ENCODE measurements around the gene BATF. TPM values are rescaled to one million over a fixed set of nuclear protein-coding genes. Genes with fewer than 3 reads are reported as not detected.

The BATF gene
- total RNA-seq, 2 donors from 2014 or later = 1.4 to 6.2 TPM

- DNase-seq (ENCODE audit: low spot score) = no peak
- TF ChIP-seq, protein P1, sequence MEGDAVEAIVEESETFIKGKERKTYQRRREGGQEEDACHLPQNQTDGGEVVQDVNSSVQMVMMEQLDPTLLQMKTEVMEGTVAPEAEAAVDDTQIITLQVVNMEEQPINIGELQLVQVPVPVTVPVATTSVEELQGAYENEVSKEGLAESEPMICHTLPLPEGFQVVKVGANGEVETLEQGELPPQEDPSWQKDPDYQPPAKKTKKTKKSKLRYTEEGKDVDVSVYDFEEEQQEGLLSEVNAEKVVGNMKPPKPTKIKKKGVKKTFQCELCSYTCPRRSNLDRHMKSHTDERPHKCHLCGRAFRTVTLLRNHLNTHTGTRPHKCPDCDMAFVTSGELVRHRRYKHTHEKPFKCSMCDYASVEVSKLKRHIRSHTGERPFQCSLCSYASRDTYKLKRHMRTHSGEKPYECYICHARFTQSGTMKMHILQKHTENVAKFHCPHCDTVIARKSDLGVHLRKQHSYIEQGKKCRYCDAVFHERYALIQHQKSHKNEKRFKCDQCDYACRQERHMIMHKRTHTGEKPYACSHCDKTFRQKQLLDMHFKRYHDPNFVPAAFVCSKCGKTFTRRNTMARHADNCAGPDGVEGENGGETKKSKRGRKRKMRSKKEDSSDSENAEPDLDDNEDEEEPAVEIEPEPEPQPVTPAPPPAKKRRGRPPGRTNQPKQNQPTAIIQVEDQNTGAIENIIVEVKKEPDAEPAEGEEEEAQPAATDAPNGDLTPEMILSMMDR (IDR thresholded peaks at IDR 0.05) = no peak
Observed at GRCh38 chr14:75482366-75482765, 39.9 kb upstream of the BATF start.

GRCh38 chr14:75484711-75485429 lies 37.4 kb upstream of the BATF start:
- H3K4me3 ChIP-seq = no peak overlapping the region
- no peak for DNase-seq (ENCODE audit: low spot score)
- H3K27ac ChIP-seq = no peak overlapping the region
- H3K36me3 ChIP-seq = no peaks in the 10 kb centered on the region
- no peaks in the 10 kb centered on the region for H3K9me3 ChIP-seq
- TF ChIP-seq, protein P1 (IDR thresholded peaks at IDR 0.05) = no peak
- peaks cover 0 to 5% of the 10 kb centered on the region in 2 donors for H3K4me1 ChIP-seq
- H3K27me3 ChIP-seq = no peaks in the 10 kb centered on the region

More at GRCh38 chr14:75482366-75482765, 39.9 kb upstream of the BATF start:
- no peaks in the 10 kb centered on the region for H3K9me3 ChIP-seq
- no peak overlapping the region for H3K4me3 ChIP-seq
- H3K27me3 ChIP-seq = no peaks in the 10 kb centered on the region
- H3K36me3 ChIP-seq = no peaks in the 10 kb centered on the region
- no peak overlapping the region for H3K27ac ChIP-seq
- peaks cover 0 to 5% of the 10 kb centered on the region in 2 donors for H3K4me1 ChIP-seq

DNA sequence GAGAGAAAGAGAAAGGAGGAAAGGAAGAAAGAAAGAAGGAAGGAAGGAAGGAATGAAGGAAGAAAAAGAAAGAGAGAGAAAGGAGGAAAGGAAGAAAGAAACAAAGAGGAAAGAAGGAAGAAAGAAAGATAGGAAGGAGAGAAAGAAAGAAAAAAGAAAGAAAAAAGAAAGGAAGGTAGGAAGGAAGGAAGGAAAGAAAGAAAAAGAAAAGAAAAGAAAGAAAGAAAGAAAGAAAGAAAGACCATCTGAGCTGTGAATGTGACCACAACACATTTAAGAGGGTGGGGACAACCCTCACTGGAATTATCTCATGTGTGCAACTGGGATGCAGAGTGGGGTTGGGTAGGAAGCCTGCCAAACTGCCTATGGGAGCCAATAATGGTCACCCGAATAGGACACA lies 36.0 kb upstream of the BATF start:
- Histone ChIP-seq H3K27me3 (no peaks in the 10 kb centered on the region), H3K9me3 (no peaks in the 10 kb centered on the region), H3K27ac (no peak overlapping the region), H3K4me1 (no peaks in the 10 kb centered on the region), H3K4me3 (no peak overlapping the region), H3K36me3 (no peaks in the 10 kb centered on the region)
- TF ChIP-seq, protein P1 (IDR thresholded peaks at IDR 0.05) = no peak
- no peak for DNase-seq (ENCODE audit: low spot score)

- H3K27me3 ChIP-seq = no peaks in the 10 kb centered on the region
- no peak overlapping the region for H3K27ac ChIP-seq
- no peaks in the 10 kb centered on the region for H3K4me1 ChIP-seq
- DNase-seq (ENCODE audit: low spot score) = no peak
- H3K9me3 ChIP-seq = no peaks in the 10 kb centered on the region
- TF ChIP-seq, protein P1 (IDR thresholded peaks at IDR 0.05) = no peak
- H3K4me3 ChIP-seq = no peak overlapping the region
- no peaks in the 10 kb centered on the region for H3K36me3 ChIP-seq
Observed at GRCh38 chr14:75487155-75487671, 35.1 kb upstream of the BATF start.

DNA sequence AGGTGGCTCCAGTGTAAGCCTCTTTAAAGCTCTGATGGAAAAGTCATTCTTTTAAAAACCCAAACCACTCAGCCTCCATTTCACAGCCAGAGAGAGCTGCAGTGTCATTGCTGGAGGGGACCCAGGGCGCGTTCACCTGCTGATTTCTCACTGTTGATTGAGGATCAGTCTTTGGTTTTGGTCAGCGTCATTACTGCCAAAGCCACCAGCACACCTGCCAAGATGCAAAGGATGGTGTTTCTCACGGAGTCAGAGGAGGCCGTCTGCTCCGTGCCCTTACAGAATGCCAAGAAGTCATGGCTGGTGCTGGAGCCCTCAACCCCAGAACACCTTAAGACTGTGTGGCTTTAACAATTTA lies 32.8 kb upstream of the BATF start:
- H3K9me3 ChIP-seq = no peaks in the 10 kb centered on the region
- H3K27me3 ChIP-seq = no peaks in the 10 kb centered on the region
- DNase-seq (ENCODE audit: low spot score) = peak; percentile 30
- no peak overlapping the region for H3K4me3 ChIP-seq
- H3K4me1 ChIP-seq = no peaks in the 10 kb centered on the region
- TF ChIP-seq, protein P1 (IDR thresholded peaks at IDR 0.05) = no peak
- no peak overlapping the region for H3K27ac ChIP-seq
- no peaks in the 10 kb centered on the region for H3K36me3 ChIP-seq

Data from right atrium auricular region (tissue), 2 donors.